Tongue (tissue), 2 donors: ENCODE data around the gene SYT1. TPM values are rescaled to one million over a fixed set of nuclear protein-coding genes. Genes with fewer than 3 reads are reported as not detected.
A peak's percentile ranks its signal among the peaks of the same experiment; 100 is the strongest.

Experiments used
- DNase-seq: peaks from one replicate; pipeline ENCODE4 v3.0.0-alpha.2; 2015
- total RNA-seq: library from RNA; depleted of rRNA; stranded (reverse); fragments of >200 nt; gene quantifications from one replicate; pipeline ENCODE4 v1.2.3, GENCODE V29; 2014

The SYT1 gene
- total RNA-seq, 1 donor from 2014 or later, result 1.6 TPM

GRCh38 chr12:79058342-79058741, 193.8 kb downstream of the SYT1 start:
- no peak for DNase-seq

- DNase-seq, result no peak
Measured at GRCh38 chr12:79059557-79059956, 195.0 kb downstream of the SYT1 start.

GRCh38 chr12:79063258-79063657, 198.7 kb downstream of the SYT1 start:
- DNase-seq, result no peak

GRCh38 chr12:79067977-79068376, 203.4 kb downstream of the SYT1 start:
- no peak for DNase-seq

- DNase-seq, result no peak
Measured at GRCh38 chr12:79069009-79069408, 204.4 kb downstream of the SYT1 start.

- no peak for DNase-seq
Measured at GRCh38 chr12:79071498-79071897, 206.9 kb downstream of the SYT1 start.

GRCh38 chr12:79073506-79073905, 208.9 kb downstream of the SYT1 start:
- DNase-seq, result no peak

- DNase-seq, result no peak
Measured at GRCh38 chr12:79082595-79082994, 218.0 kb downstream of the SYT1 start.

- no peak for DNase-seq
Measured at GRCh38 chr12:79083181-79083580, 218.6 kb downstream of the SYT1 start.

- no peak for DNase-seq
Measured at GRCh38 chr12:79085106-79085682, 220.6 kb downstream of the SYT1 start.

- no peak for DNase-seq
Measured at GRCh38 chr12:79086541-79087296, 222.1 kb downstream of the SYT1 start.

- DNase-seq, result no peak
Measured at GRCh38 chr12:79098530-79098929, 234.0 kb downstream of the SYT1 start.

- no peak for DNase-seq
Measured at GRCh38 chr12:79108962-79109361, 244.4 kb downstream of the SYT1 start.

- no peak for DNase-seq
Measured at GRCh38 chr12:79114896-79115295, 250.3 kb downstream of the SYT1 start.

GRCh38 chr12:79115743-79116142, 251.2 kb downstream of the SYT1 start:
- no peak for DNase-seq

- DNase-seq, result no peak
Measured at GRCh38 chr12:79119796-79120195, 255.2 kb downstream of the SYT1 start.

GRCh38 chr12:79121486-79121885, 256.9 kb downstream of the SYT1 start:
- peak; percentile 2 for DNase-seq

- DNase-seq, result no peak
Measured at GRCh38 chr12:79124385-79124784, 259.8 kb downstream of the SYT1 start.

GRCh38 chr12:79125358-79125757, 260.8 kb downstream of the SYT1 start:
- DNase-seq, result no peak

- peak; percentile 25 for DNase-seq
Measured at GRCh38 chr12:79127271-79127751, 262.7 kb downstream of the SYT1 start.

- no peak for DNase-seq
Measured at GRCh38 chr12:79128956-79129355, 264.4 kb downstream of the SYT1 start.

GRCh38 chr12:79138872-79139271, 274.3 kb downstream of the SYT1 start:
- no peak for DNase-seq

- DNase-seq, result no peak
Measured at GRCh38 chr12:79140711-79141110, 276.1 kb downstream of the SYT1 start.

- DNase-seq, result no peak
Measured at GRCh38 chr12:79141776-79142175, 277.2 kb downstream of the SYT1 start.
